Type B pancreatic cell (in vitro differentiated cells): ENCODE results near the gene NRP2. TPM values are rescaled to one million over a fixed set of nuclear protein-coding genes. Genes with fewer than 3 reads are reported as not detected.

ENCODE experiments used
- DNase-seq: peaks from one replicate; pipeline ENCODE4 v3.0.0; 2021; ENCODE audit warnings: mixed read lengths; ENCODE audit not compliant: unreplicated experiment; ENCODE audit errors: extremely low spot score
- H3K27ac Mint-ChIP-seq: 2 replicates; pipeline ENCODE4 v1.8.0; 2021; ENCODE audit warnings: mild to moderate bottlenecking, mixed read lengths
- H3K27me3 Mint-ChIP-seq: 2 replicates; pipeline ENCODE4 v1.8.0; 2021; ENCODE audit warnings: mixed read lengths
- H3K36me3 Mint-ChIP-seq: 2 replicates; pipeline ENCODE4 v1.8.0; 2021; ENCODE audit warnings: mixed read lengths
- H3K4me1 Mint-ChIP-seq: one replicate; pipeline ENCODE4 v1.8.0; 2021; ENCODE audit warnings: mixed read lengths; ENCODE audit not compliant: unreplicated experiment
- H3K4me3 Mint-ChIP-seq: 2 replicates; pipeline ENCODE4 v1.8.0; 2021; ENCODE audit warnings: mild to moderate bottlenecking, mixed read lengths
- H3K9me3 Mint-ChIP-seq: 2 replicates; pipeline ENCODE4 v1.8.0; 2021; ENCODE audit warnings: mixed read lengths
- total RNA-seq: library from RNA; stranded (reverse); gene quantifications from 2 replicates; pipeline ENCODE4 v1.2.1, GENCODE V29; 2021; ENCODE audit warnings: low replicate concordance
- TF ChIP-seq, protein P1 (sequence below): fragments of 200-600 bp; sonication (generic); conservative IDR thresholded peaks from 2 replicates; pipeline ENCODE4 v1.5.0; 2021; ENCODE audit warnings: antibody characterized with exemption, mild to moderate bottlenecking

The NRP2 gene
- total RNA-seq, 1 donor from 2014 or later, result 109 TPM

DNA sequence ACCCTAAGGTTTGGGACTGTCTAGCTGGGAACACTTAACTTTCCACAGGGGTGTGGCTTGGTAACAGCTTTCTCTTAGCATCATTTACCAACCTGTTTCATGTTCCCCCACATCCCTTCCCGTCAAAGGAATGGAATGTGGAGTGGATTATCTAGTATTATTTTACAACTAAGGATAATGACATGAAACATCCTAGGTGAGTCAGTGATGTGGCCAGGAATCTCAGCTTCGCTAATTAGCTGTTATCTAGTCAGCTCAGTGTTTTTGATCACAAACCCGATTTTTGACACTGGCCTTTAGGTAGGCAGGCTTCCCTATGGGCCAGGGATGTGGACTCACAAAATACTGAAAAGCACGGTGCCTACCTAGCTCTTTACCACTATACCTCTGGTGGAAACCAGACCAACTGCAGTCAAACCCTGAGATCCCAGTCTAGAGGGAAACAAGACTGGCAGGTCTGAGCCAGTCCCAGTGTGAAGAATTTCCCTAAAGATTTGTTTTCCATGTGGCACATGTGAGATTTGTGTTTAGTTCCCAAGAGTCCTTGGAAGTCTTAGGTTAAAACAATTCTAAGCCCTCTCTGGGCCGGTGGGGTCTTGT is 2.8 kb upstream of the NRP2 start:
- TF ChIP-seq, protein P1, sequence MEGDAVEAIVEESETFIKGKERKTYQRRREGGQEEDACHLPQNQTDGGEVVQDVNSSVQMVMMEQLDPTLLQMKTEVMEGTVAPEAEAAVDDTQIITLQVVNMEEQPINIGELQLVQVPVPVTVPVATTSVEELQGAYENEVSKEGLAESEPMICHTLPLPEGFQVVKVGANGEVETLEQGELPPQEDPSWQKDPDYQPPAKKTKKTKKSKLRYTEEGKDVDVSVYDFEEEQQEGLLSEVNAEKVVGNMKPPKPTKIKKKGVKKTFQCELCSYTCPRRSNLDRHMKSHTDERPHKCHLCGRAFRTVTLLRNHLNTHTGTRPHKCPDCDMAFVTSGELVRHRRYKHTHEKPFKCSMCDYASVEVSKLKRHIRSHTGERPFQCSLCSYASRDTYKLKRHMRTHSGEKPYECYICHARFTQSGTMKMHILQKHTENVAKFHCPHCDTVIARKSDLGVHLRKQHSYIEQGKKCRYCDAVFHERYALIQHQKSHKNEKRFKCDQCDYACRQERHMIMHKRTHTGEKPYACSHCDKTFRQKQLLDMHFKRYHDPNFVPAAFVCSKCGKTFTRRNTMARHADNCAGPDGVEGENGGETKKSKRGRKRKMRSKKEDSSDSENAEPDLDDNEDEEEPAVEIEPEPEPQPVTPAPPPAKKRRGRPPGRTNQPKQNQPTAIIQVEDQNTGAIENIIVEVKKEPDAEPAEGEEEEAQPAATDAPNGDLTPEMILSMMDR, result no peak
- Mint-ChIP-seq H3K4me1 (peaks cover 33% of the 10 kb centered on the region), H3K36me3 (peaks cover 3% of the 10 kb centered on the region), H3K9me3 (no peaks in the 10 kb centered on the region), H3K27ac (no peak overlapping the region), H3K4me3 (no peak overlapping the region), H3K27me3 (peaks cover 30% of the 10 kb centered on the region)
- DNase-seq, result no peak

DNA sequence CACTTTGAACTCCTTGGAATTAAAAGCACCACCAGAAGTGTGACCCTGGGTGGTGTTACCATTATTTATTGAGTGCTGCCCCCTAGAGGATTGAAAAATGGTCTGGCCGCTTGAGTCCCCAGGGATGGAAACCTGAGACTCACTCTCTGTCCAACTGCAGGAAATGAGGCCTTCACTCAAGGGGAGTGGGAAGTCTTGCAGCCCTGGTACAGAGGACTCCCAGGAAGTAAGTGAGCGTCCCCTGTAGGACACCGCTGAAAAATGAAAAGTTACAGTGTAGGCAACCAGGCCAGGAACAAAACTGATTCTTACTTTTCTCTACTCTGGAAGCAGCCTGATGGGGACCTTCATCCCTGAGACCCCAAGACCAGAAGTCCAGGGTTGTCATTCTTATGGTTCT is 2.2 kb upstream of the NRP2 start:
- TF ChIP-seq, protein P1, result peak; percentile 82
- Mint-ChIP-seq H3K36me3 (peaks cover 3% of the 10 kb centered on the region), H3K4me3 (peak overlapping the region; percentile 80), H3K27me3 (peaks cover 36% of the 10 kb centered on the region), H3K27ac (no peak overlapping the region), H3K9me3 (no peaks in the 10 kb centered on the region), H3K4me1 (peaks cover 33% of the 10 kb centered on the region)
- DNase-seq, result no peak

DNA sequence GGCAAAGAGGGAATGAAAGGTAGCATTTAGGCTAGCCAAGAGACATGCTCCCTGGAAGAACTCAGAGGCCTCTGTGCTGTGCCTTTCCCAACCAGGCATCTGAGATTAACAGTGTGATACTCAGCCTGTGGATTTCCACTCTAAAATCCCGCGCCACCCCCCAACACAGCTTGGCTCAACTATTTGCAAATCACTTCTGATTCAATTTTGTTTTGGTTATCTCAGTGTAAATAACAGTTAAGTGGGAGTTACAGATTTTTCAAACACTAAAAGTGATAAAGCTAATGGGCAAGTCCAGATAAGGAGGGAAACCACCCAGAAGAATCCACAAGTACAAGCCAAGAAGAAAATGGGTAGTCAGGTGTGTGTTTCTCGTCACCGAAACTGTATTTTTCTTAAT is 1.4 kb upstream of the NRP2 start:
- TF ChIP-seq, protein P1, result no peak
- Mint-ChIP-seq H3K4me1 (peaks cover 33% of the 10 kb centered on the region), H3K27ac (no peak overlapping the region), H3K36me3 (peaks cover 3% of the 10 kb centered on the region), H3K9me3 (no peaks in the 10 kb centered on the region), H3K4me3 (peak overlapping the region; percentile 52), H3K27me3 (peaks cover 42% of the 10 kb centered on the region)
- no peak for DNase-seq

DNA sequence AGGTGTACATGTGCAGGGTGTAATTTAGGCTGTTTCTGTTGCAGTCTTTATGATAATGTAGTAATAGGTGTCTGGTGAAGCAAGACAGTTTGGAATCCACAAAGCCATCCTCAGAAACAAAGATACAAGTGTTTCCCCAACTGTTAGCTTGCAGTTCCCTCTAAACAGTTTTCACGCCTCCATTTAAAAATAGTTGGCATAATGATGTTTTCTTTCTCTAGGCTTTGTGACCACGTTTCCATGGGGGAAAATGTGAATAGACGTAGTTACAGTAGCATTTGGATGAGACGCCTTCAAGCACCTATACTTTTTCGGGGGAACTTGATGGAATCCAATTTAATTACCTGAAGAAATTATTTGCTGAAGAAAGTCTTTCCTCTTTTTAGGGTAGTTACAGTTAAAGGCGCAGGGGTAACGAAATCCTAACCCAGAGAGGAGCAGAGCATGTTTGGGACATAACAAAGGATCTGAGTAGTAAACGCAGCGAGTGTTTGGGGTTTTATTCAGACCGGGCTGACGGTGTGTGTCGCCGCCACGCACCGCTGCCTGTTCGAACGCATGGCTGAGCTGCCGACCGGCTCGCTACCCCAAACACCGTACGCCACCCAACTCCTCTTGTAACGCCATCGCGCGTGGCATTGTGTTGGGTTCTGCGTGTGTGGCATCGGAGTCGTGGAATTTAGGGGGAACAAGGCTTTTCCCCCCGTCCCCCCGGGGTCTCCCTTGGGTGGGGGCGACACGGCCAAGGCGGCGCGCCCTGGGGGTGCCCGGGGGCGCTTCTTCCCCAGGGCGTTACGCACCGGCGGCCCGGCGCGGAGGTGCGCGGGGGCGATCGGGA is 681 bp upstream of the NRP2 start:
- Mint-ChIP-seq H3K27me3 (peaks cover 47% of the 10 kb centered on the region), H3K9me3 (no peaks in the 10 kb centered on the region), H3K36me3 (peaks cover 3% of the 10 kb centered on the region), H3K4me1 (peaks cover 35% of the 10 kb centered on the region), H3K27ac (peak overlapping the region; percentile 87), H3K4me3 (peak overlapping the region; percentile 91)
- no peak for DNase-seq
- TF ChIP-seq, protein P1, result no peak

DNA sequence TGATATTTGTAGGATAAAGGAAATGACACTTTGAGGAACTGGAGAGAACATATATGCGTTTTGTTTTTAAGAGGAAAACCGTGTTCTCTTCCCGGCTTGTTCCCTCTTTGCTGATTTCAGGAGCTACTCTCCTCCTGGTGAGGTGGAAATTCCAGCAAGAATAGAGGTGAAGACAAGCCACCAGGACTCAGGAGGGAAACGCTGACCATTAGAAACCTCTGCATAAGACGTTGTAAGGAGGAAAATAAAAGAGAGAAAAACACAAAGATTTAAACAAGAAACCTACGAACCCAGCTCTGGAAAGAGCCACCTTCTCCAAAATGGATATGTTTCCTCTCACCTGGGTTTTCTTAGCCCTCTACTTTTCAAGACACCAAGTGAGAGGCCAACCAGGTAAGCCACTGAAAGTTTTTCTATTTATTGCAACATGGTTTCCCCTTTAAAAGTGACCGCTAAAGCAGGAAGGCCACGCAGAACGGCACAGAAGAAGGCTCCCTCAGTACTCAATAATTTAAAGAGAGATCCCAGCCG is 735 bp downstream of the NRP2 start:
- TF ChIP-seq, protein P1, result no peak
- Mint-ChIP-seq H3K27ac (peak overlapping the region; percentile 63), H3K4me3 (peak overlapping the region; percentile 91), H3K4me1 (peaks cover 49% of the 10 kb centered on the region), H3K9me3 (no peaks in the 10 kb centered on the region), H3K36me3 (peaks cover 3% of the 10 kb centered on the region), H3K27me3 (peaks cover 61% of the 10 kb centered on the region)
- DNase-seq, result no peak
